ENCODE data around the gene SYT9. TPM values are rescaled to one million over a fixed set of nuclear protein-coding genes. Genes with fewer than 3 reads are reported as not detected.

The SYT9 gene
- total RNA-seq, 2 donors from 2014 or later, result 0.81 to 2.2 TPM

- no peak overlapping the region for H3K27ac ChIP-seq (ENCODE audit: low read depth, low read length)
- no peaks in the 10 kb centered on the region for H3K36me3 ChIP-seq (ENCODE audit: control insufficient read depth, insufficient read depth, low read length)
- Mint-ChIP-seq H3K27ac (no peak overlapping the region), H3K36me3 (ENCODE audit: low read depth) (no peaks in the 10 kb centered on the region), H3K4me3 (no peak overlapping the region), H3K9me3 (no peaks in the 10 kb centered on the region), H3K4me1 (peaks cover 28% of the 10 kb centered on the region), H3K27me3 (ENCODE audit: insufficient read depth) (peaks cover 7% of the 10 kb centered on the region)
- TF ChIP-seq CTCF (conservative IDR thresholded peaks at IDR 0.05), result no peak
- no peaks in the 10 kb centered on the region for H3K9me3 ChIP-seq (ENCODE audit: control insufficient read depth, low read length)
- no peak overlapping the region for H3K4me3 ChIP-seq (ENCODE audit: low read length)
- no peak for DNase-seq
- WGBS, 2 experiments (ENCODE audit: insufficient coverage in 1 of 2, insufficient read length in 1 of 2), result 94 to 96% methylated on average over 2 to 3 of the region's 3 CpGs
- peaks cover 10% of the 10 kb centered on the region for H3K4me1 ChIP-seq (ENCODE audit: control insufficient read depth, insufficient read depth, low read length)
- H3K27me3 ChIP-seq (ENCODE audit: control insufficient read depth, insufficient read depth, low read length, poor library complexity, severe bottlenecking), result peaks cover 8% of the 10 kb centered on the region
- no peak overlapping the region for H3K9ac ChIP-seq (ENCODE audit: extremely low read depth, low read length, poor library complexity, severe bottlenecking)
These were observed 188.1 kb downstream of the SYT9 start for GRCh38 chr11:7439746-7440320.

GRCh38 chr11:7442588-7443215 is 191.0 kb downstream of the SYT9 start:
- peaks cover 22% of the 10 kb centered on the region for H3K4me1 ChIP-seq (ENCODE audit: control insufficient read depth, insufficient read depth, low read length)
- H3K27ac ChIP-seq (ENCODE audit: low read depth, low read length), result no peak overlapping the region
- Mint-ChIP-seq H3K4me3 (no peak overlapping the region), H3K27me3 (ENCODE audit: insufficient read depth) (peaks cover 23% of the 10 kb centered on the region), H3K9me3 (no peaks in the 10 kb centered on the region), H3K4me1 (peaks cover 37% of the 10 kb centered on the region), H3K27ac (no peak overlapping the region), H3K36me3 (ENCODE audit: low read depth) (no peaks in the 10 kb centered on the region)
- peak; percentile 93 for TF ChIP-seq CTCF (conservative IDR thresholded peaks at IDR 0.05)
- DNase-seq, result peak; percentile 94
- H3K9ac ChIP-seq (ENCODE audit: extremely low read depth, low read length, poor library complexity, severe bottlenecking), result no peak overlapping the region
- no peak overlapping the region for H3K4me3 ChIP-seq (ENCODE audit: low read length)
- no peaks in the 10 kb centered on the region for H3K9me3 ChIP-seq (ENCODE audit: control insufficient read depth, low read length)
- no peaks in the 10 kb centered on the region for H3K36me3 ChIP-seq (ENCODE audit: control insufficient read depth, insufficient read depth, low read length)
- peaks cover 16% of the 10 kb centered on the region for H3K27me3 ChIP-seq (ENCODE audit: control insufficient read depth, insufficient read depth, low read length, poor library complexity, severe bottlenecking)
- 35 to 41% methylated on average over 6 of the region's 6 CpGs for whole genome bisulfite sequencing, 2 experiments (ENCODE audit: insufficient coverage in 1 of 2, insufficient read length in 1 of 2)

DNA sequence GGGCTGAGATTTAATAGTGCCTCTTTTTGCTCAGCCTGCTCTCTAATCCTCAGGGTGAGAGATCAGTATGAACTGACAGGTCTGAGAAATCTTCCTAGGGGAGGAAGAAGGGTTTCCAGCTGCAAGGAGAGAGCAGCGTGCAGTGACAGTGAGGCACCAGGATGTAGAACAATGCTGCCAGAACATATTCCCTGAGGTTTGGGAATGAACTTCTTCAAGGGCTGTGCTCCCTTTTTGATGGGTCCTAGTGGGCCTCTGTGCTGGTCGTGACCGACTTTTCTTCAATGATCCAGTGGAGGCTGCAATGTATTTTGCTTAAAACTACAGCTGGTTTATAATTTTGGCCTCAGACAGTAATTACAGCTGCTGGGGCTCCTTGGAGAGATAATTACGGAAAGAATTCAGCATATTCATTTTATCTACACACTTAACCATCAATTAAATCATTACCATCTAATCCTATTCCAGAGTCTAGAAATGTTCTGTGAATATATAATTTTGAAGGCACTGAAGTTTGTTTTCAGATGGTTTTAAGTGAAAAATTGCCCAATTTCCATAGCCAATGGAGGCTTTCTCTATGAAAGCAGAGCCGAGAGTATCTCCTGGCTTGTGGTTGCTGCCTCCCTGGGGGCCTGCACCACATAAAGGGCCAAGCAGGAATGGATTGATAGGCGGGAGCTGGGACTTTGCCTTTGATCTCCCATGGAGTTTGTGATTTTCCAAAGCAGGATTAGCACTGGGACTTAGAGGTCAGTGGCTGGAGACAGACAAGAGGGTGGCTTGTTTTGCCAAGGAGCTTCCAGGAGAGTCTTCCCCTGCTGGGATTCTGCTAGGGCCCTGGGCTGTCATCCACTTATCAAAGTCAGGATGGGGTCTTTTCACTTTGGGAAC is 192.6 kb downstream of the SYT9 start:
- Mint-ChIP-seq H3K4me3 (no peak overlapping the region), H3K36me3 (ENCODE audit: low read depth) (no peaks in the 10 kb centered on the region), H3K9me3 (no peaks in the 10 kb centered on the region), H3K27me3 (ENCODE audit: insufficient read depth) (peaks cover 22% of the 10 kb centered on the region), H3K4me1 (peaks cover 50% of the 10 kb centered on the region), H3K27ac (peak overlapping the region; percentile 70)
- Histone ChIP-seq H3K27ac (ENCODE audit: low read depth, low read length) (no peak overlapping the region), H3K9ac (ENCODE audit: extremely low read depth, low read length, poor library complexity, severe bottlenecking) (no peak overlapping the region), H3K4me3 (ENCODE audit: low read length) (no peak overlapping the region), H3K36me3 (ENCODE audit: control insufficient read depth, insufficient read depth, low read length) (no peaks in the 10 kb centered on the region), H3K9me3 (ENCODE audit: control insufficient read depth, low read length) (no peaks in the 10 kb centered on the region), H3K27me3 (ENCODE audit: control insufficient read depth, insufficient read depth, low read length, poor library complexity, severe bottlenecking) (peaks cover 16% of the 10 kb centered on the region), H3K4me1 (ENCODE audit: control insufficient read depth, insufficient read depth, low read length) (peaks cover 30% of the 10 kb centered on the region)
- WGBS, 2 experiments (ENCODE audit: insufficient coverage in 1 of 2, insufficient read length in 1 of 2), result 64 to 81% methylated on average over 4 to 6 of the region's 6 CpGs
- DNase-seq, result peak; percentile 81
- TF ChIP-seq CTCF (conservative IDR thresholded peaks at IDR 0.05), result no peak
